GM18508 (cell line): ENCODE results near the gene SLC38A1.
"Not testable (repeated sequence)": the region's sequence is repeated elsewhere in the genome, so short reads cannot be mapped to it uniquely, and the experiment has no call there.

Source experiments
- ATAC-seq: cut with Tn5 transposase; IDR thresholded peaks from one replicate; pipeline ENCODE4 v1.9.1; 2021; ENCODE audit warnings: moderate number of reproducible peaks; ENCODE audit not compliant: insufficient read depth, unreplicated experiment

Gene SLC38A1

DNA sequence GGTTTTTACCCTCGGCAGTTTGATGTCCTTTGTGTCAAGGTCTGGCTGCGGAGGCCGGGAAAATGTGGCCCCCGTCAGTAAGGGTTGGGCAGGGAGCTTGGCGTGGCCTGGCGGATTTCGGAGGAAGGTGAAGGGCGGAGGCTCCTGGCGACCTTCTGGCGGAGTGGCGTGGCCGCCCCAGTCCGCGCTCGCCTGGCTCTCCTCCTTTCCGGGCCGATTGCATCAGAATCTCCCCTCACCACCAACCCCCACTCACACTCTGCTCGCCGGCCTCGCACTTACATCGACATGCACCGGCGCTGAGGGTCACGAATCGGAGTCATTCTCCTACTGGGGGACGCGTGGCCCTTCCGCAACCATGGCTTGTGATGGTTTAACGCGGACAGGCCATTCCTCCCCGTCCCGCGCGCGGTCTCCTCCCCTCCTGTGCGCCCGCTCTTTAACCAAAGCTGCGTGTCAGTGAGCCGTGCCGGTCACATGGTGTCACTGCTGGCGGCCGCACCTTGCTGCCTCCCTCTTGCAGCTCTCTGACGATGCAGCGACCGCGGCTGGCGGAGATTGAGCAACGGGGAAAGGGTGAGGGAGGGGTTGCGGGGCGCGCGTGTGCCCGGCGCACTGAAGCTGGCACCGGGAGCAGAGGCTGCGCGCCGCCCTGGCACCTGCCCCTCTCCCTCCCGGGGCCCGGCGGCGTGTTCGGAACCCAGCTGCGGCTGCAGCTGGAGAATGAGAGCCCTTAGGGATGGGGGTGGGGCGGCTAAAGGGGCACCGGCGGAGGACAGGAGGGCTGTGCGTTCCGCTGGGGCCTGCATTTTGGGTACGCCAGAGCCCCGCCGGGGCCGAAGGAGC is at the start of gene SLC38A1:
Gene SLC38A1, minus strand, starts transcription at position 461 of the 846 bp plus-strand sequence. CDS start 29,243 bp downstream, outside the sequence.
- peak; percentile 46 for ATAC-seq

DNA sequence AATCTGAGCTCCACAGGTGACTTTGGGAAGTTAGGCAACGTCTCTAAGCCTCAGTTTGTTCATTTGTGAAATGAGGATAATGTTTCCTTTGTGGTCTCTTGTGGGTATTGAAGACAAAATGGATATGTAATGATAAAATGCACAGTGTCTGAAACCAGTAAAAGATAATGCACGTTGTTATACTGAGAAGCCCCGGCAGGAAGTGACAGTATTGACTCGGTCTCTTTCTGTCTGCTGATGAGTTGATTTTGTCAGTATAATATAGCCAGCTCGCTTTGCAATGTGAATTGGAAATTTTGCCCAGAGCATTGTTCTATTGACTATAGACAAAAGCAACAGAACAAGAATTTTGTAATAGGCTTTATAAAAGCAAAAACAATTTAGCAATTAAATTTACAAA is 49.2 kb upstream of the SLC38A1 start:
- ATAC-seq: no peak

DNA sequence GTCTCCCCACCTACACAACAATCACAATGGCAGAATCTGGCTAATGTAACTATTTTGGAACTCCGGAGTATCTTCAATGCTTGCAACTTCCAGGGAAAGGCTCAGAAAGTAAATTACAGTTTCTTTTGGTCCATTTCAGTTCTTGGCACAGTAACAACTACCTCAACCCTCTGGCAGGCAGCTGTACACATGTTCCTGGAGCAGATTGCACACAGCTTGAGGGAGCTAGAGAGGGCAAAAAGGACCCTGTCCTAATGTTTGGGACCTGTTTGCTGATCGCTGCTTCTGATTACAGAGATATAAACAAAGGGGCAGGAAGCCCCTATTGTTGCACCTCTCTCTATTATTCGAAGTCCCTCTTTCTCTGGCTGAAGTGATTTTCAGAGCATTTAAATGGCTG is 35.2 kb upstream of the SLC38A1 start:
- no peak for ATAC-seq

DNA sequence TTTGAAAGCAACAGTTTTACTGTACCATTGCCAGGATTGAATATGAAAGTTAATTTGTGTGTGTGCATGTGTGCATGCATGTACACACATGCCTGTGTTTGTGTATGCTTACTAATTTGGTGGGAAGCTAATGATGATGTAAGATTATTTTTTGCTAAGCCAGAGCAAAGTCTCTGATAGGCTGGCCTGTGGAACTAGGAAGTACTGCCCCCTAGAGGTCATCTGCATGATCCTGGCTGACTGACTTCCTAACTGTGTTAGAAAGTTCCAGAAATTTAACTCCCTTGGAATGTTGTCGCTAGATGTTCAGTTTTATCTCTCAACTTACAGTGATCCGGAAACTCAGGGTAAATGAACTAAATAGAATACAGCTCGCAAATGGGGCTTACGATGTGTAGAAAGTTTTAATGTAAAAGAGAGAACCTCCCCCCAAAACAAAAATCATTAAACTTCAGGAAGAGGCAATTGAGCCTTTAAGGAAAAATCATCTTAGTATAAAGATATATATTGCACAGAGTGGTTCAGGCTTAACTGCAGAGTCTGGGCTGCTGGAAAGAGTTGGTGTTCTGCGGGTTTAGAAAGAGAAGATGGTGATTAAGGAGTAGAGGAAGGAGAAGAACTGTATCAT is 34.3 kb upstream of the SLC38A1 start:
- ATAC-seq: no peak

DNA sequence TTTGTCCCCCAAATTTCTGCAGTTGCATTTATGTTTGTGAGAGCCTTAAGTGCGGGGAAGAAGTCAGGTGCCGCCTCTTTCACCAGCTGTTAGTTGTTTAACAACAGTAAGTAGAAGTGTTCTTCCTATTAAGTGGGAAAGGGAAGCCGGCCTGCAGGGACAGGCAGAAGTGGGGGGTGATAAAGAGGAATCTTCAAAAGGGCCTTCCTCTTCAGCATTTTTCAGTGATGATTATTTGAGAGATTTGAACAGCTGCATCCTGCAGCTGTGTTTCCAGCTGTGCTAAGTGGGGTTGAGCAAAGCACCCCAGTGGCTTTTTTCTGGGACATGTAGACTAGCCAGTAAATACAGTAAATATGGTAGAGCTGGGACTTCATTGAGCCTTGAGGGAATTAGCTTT is 32.1 kb upstream of the SLC38A1 start:
- ATAC-seq: no peak

DNA sequence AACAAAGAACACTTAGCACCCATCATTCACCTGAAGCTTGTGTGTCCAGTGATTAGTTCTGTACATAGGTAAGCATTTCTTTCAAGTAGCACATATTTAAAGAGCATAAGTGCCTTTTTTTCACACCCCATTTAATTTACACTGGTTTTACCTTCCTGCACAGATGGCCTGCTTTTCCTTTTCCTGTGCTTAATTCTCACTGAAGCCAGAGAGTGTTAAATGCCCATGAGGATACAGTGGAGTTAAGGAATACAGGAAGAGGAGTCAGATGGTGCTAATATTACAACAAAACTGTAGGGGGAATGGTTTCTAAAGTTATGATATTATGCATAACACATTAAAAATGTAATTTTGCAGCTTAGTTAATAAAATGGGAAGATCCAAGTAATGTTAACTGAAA is 31.0 kb upstream of the SLC38A1 start:
- ATAC-seq: no peak

DNA sequence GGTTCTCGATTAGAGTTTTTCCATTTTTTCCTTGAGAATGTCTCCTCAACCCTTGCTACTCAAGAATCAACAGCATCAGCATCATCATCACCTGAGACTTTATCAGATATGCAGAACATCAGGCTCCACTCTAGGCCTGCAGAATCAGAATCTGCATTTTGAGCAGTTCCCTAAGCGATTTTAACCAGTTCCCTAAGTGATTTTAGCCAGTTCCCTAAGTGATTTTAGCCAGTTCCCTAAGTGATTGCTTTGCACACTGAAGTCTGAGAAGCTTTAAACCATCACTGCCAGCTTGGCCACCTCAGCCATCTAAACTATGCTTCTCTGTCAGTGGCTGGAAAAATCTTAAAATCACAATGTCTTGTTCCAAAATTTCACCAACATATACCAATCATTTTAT is 29.4 kb upstream of the SLC38A1 start:
- no peak for ATAC-seq

DNA sequence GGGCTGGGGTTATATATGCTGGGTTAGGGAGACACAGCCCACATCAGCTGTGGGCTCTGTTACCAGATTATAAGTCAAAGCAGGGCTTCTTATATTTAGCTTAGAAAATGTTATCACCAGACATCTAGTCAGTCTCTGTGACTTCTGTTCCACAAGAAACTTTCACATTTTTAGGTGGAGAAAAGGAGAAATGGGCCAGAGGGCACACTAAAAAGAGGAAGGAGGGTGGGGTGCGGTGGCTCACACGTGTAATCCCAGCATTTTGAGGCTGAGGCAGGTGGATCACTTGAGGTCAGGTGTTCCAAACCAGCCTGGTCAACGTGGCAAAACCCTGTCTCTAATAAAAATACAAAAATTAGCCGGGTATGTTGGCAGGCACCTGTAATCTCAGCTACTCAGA is 28.0 kb upstream of the SLC38A1 start:
- no peak for ATAC-seq

DNA sequence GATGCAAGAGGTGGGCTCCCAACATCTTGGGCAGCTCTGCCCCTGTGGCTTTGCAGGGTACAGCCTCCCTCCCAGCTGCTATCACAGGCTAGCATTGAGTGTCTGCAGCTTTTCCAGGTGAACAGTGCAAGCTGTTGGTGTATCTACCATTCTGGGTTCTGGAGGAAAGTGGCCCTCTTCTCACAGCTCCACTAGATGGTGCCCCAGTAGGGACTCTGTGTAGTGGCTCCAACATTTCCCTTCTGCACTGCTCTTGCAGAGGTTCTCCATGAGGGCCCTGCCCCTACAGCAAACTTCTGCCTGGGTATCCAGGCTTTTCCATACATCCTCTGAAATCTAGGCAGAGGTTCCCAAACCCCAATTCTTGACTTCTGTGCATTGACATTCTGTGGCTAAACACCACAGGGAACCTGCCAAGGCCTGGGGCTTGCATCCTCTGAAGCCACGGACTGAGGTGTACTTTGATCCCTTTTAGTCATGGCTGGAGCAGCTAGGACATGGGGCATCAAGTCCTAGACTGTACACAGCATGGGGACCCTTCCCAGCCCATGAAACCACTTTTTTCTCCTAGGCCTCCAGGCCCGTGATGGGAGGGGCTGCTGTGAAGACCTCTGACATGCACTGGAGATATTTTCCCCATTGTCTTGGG is 24.0 kb upstream of the SLC38A1 start:
- ATAC-seq: no peak

DNA sequence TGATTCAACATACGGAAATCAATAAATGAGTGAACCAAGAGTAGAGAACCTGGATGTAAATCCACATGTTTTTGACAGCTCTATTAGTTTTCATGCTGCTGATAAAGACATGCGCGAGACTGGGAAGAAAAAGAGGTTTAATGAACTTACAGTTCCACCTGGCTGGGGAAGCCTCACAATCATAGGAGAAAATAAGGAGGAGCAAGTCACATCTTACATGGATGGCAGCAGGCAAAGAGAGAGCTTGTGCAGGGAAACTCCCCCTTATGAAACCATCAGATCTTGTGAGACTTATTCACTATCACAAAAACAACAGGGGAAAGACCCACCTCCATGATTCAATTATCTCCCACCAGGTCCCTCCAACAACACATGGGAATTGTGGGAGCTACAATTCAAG is 23.1 kb upstream of the SLC38A1 start:
- ATAC-seq: not testable (repeated sequence)

DNA sequence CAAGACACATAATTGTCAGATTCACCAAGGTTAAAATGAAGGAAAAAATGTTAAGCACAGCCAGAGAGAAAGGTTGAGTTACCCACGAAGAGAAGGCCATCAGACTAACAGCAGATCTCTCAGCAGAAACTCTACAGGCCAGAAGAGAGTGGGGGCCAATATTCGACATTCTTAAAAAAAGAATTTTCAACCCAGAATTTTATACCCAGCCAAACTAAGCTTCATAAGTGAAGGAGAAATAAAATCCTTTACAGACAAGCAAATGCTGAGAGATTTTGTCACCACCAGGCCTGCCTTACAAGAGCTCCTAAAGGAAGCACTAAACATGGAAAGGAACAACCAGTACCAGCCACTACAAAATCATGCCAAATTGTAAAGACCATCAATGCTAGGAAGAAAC is 16.3 kb upstream of the SLC38A1 start:
- not testable (repeated sequence) for ATAC-seq

DNA sequence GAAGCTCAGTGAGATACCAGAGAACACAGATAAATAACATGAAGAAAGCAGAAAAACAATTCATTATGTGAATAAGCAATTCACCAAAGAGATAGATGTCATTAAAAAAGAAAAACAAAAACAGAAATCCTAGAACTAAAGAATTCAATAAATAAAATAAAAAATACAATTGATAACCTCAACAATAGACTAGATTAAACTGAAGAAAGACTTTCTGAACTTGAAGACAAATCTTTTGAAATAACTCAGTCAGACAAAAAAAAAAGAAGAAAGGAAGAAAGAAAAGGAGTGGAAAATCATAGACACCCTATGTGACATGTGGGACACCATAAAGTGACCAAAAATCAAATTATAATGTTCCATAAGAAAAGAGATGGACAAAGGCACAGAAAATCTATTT is 14.0 kb upstream of the SLC38A1 start:
- ATAC-seq: no peak

DNA sequence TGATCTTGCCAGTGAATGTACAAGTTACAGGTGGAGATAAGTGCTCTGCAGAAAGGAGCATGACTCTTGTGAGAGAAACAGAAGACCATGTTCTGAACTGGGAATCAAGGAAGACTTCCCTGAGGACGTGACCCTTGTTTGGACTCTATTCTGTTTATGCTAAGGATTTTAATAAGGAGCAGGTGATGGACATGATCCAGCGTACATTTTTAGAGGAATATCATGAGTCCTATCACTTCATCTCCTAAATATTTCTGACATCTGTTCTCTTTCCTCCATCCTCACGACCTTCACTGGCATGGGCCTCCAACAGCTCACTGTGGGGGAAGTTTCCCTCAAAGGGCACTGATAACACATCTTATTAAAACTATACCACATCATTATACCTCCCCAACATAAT is 7.9 kb upstream of the SLC38A1 start:
- no peak for ATAC-seq

DNA sequence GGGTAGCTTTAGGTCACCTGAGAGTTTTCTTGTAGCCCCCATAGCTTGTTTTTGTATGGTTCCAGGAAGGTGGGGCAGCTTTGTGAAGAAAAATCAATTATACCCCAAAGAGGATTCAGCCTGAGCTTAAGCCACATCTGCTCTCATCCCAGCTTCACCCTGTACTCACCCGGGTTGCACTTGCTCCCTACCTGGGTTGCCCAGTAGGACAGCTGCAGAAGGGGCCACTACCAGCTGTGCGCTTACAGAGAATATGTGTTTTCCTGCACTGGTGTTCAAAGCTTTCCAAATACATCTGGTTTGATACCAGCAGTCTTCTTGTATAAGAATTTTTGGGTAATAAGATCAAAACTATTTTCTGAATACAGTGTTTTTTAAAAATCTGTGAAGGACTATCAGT is 3.0 kb upstream of the SLC38A1 start:
- ATAC-seq: no peak

DNA sequence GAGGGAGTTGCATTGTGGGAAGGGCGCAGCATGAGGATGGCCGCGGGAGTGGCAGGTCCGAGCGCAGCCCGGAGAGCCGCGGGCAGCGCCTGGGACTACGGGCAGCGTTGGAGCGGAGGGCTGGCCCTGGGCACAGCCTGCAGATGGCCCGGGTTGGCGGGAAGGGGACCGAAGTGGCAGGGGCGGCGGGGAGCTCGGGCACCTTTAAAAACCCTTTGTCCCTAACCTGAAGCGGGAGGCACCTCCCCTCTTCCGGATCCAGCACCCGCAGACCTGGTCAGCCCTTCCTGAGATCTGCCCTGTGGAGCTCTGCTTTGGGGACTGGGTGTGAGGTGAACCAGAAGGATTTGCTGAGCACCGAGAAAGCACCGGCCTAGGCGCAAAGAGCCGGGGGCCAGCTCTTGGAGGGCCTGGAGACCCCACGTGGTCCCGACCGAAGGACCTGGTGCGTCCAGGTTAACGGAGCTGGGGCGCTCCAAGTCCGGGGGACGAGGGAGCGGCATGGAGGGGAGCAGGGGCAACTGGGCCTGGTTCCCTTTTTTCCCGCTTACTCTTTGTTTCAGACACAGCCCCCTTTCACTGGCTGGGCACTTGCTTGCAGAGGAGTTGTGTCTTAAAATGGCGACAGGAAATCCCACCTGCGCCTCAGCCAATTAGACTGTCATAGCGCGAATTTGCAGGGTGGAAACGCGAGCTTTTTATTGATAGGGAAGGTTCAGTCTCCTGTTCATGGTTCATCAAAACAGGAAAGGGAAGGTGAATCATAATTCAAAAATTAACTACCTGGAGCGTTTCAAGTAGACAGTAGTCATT is 792 bp upstream of the SLC38A1 start:
- no peak for ATAC-seq

DNA sequence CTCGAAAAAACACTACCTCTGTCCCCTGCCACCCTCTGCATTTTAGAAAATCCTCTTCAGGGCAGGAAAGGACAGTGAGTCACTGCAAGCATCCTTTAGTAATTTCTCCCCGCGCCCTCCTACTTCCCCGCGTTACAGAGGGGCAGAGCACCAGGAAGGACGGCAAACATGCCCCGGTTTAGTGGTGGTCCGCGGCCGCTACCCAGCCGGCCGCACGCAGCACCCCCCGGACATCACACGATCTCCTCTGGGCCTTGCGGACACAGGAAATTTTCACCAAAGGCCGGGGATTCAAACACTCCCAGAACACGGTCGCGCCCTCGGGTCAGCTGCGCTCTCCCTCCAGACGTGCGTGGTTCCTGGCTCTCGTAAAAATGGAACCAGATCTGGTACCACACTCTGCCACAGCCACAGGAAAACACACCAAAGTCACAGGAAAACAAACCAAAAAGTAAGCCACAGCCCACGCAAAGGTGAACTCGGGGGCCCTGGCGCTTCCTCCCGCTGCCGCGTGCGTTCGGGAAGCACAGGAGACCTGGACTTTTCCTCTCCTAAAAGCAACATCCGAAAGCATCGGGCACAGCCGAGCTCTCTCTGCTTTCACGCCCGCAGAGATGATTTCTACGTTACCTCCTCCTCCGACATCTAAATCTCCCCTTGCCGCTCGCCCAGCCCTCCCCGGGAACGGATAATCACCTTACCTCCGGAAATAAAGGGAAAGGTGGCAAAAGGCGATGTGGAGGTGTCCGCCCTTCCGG is 839 bp downstream of the SLC38A1 start:
- no peak for ATAC-seq

DNA sequence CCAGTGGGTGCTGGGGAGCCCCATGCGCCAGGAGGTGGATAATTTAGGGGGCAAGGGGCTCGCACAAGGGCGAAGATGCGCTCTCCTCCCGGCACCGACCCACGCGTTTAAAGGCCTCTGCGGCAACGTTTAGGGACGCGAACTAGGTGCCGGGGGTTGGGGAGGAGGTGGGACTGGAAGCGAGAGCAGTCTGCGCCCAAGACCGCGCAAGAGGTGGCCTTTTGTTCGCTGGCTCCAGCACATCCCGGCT is 1.3 kb downstream of the SLC38A1 start:
- no peak for ATAC-seq

DNA sequence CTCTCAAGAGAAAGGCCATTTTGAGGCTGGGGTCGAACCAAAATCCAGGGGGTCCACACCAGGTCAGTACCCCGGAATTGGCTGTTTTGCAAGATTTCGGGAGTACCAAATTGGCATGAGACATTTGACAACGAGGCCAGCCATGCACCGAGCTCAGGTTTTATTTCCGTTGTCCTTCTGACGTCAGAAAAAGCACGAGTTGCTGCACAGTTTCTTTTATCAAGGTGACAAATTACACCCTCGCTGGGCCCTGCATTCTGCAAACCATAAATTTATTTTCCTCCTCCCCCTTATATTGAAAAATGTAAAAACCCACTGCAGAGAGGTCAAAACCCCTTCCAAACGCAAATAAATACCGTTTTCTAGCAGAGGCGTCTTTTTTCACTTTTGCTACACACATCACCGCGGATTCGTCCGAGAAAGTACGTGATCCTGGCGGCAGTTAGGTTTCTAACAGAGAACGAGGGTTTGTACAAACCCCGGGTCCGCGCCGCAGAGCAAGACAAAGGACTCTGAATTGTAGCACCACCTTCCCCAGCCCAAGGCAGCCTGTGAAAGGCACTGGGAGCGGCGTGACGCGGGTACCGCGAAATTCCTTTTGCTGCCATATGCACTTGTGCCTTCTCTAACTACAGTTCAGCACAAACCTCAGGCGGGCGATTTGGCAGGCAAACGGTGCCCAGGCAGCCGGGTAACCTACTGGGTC is 1.8 kb downstream of the SLC38A1 start:
- no peak for ATAC-seq

DNA sequence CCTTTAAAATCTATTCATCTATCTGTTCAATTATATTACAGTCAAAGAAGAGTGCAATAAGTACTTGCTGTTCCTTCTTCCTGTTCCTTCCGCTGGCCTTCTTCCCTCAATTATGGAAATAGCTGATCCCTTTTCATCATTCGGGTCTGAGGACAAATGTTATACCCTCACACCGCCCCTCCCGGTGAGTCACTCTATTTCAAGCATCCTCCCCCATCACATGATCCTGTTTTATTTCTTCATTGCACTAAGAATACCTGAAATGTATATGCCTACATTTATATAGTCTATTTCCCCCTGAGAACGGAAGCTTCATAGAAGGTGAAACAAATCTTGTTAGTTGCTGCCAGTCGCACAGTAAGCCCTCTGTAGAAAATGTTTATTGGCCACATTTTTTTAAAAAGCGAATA is 2.5 kb downstream of the SLC38A1 start:
- no peak for ATAC-seq

DNA sequence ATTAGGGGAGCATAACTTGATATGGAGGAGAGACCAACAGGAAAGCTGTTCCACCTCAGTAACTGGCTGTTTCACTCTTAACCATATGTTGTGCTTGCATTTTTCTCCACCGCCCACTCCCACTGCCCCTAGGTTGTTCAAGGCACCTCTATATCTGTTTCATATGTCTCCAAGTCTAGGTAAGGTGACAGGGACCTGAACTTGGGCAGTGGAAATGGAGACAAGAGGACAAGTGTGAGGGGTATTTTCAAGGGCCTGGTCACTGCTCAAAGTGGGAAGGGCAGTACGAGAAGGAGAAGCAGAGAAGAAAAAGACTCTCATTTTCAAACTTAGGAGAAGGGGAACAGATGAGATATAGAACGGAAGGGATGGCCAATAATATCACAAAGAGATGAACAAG is 3.1 kb downstream of the SLC38A1 start:
- no peak for ATAC-seq
